HG02571 (cell line): ENCODE results near the gene BRK1.
"Not testable (repeated sequence)": the region's sequence is repeated elsewhere in the genome, so short reads cannot be mapped to it uniquely, and the experiment has no call there.

ENCODE experiments used
- ATAC-seq: cut with Tn5 transposase; IDR thresholded peaks from one replicate; pipeline ENCODE4 v1.9.1; 2021; ENCODE audit warnings: mild to moderate bottlenecking, moderate library complexity; ENCODE audit not compliant: unreplicated experiment

BRK1 gene

DNA sequence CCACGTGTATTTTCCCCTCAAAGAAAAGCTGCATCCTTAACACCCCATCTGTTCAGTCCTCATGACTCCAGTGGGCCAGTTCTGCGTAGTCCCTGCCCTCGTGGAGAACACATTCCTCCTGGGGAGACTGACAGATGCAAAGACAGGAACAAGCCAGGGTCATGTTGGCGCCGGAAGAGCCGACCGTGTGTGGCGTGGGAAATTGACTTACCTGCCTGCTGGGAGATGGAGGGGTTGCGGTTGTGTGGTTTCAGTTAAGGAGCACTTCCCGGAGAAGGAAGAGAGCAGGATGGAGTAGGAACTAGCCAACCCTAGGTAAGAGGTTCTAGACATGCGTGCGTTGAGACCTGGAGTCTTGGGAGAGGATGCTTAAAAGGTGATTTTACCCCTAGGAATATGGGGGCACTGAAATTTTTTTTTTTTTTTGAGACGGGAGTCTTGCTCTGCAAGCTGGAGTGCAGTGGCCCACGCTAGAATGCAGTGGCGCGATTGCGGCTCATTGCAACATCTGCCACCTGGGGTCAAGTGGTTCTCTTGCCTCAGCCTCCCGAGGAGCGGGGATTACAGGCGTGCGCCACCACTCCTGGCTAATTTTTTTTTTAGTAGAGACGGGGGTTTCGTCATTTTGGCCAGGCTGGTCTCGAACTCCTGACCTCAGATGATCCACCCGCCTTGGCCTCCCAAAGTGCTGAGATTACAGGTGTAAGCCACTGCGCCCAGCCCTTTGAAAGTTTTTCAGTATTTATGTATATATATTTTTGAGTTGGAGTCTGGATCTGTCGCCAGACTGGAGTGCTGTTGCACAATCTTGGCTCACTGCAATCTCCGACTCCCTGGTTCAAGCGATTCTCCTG is 27.5 kb downstream of the BRK1 start:
- no peak for ATAC-seq

DNA sequence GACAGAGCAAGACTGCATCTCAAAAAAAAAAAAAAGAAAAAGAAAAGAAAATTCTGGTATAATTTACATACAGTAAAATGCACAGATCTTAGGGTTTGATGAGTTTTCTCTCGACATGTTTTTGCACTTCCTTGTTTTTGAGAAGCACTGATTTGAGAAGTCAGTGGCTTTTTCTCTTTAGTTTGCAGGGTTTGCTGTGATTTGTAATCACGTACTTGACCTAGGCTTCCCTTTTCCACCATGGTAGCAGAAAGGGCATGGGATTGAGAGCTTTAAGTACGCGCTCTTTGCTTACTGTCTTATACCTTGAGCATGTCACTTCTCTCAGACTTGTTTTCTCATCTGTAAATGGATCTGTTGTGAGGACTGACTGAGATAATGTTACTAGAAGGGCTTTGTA is 30.2 kb downstream of the BRK1 start:
- ATAC-seq = no peak

DNA sequence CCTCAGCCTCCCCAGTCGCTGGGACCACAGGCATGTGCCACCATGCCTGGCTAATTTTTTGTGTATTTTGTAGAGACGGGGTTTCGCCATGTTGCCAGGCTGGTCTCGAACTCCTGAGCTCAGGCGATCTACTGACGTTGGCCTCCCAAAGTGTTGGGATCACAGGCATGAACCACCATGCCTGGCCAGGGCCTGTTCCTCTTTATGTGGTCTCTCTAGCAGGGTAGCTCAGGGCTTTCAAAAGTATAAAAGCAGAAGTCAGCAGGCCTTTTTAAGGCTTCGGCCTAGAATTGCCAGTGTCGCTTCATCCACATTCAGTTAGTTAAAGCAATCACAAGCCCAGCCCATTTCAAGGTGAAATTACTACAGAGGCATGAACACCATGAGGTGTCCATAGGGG is 33.8 kb downstream of the BRK1 start:
- ATAC-seq = no peak

DNA sequence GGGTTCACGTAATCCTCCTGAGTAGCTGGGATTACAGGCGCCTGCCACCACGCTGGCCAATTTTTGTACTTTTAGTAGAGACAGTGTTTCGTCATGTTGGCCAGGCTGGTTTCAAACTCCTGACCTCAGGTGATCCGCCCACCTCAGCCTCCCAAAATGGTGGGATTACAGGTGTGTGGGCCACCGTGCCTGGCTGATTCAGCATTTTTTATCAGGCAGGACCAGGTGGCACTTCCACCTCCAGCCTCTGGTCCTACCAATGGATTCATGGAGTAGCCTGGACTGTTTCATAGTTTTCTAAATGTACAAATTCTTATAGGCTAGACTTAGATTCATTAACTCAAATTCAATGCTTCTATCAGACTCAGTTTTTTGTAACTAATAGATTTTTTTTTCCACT is 35.5 kb downstream of the BRK1 start:
- ATAC-seq = no peak

DNA sequence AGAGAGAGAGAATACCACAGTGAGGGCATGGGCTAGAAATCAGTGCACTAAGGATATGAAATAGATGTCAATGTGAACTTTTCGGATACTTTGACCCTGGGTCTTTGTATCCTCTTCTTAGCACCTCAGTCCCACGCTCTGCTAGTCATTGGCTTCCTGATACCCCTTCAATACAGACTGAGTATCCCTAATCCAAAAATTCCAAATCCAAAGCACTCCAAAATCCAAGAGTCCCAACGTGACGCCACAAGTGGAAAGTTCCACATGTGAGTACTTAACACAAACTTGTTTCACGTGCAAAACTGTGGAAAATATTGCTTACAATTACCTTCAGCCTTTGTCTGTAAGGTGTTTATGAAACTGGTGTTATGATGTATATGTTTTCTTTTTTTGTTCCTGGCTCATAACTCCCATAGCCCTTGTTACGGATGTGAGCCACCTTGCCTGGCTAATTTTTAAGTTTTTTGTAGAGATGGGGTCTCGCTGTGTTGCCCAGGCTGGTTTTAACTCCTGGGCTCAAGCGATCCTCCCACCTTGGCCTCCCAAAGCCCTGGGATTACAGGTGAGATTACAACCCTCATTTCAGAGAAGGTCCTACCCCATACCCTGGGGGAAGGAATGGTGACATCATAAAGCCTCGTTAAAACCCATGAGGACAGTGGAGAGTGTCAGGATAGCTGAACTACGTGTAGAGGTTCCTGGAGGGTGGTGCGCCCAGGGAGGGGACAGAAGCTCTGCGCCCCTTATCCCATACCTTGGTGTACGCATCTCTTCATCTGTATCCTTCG is 39.1 kb downstream of the BRK1 start:
- no peak for ATAC-seq

DNA sequence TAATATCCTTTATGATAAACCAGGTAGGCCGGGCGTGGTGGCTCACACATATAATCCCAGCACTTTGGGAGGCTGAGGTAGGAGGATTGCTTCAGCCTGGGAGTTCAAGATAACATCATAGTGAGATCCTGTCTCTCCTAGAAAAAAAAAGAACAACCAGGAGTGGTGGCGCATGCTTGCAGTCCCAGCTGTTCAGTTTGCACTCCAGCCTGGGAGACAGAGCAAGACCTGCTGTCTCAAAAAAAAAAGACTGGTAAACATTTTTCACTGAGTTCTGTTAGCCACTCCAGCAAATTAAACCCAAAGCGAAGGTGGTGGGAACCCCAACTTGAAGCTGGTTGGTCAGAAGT is 39.6 kb downstream of the BRK1 start:
- ATAC-seq = no peak

DNA sequence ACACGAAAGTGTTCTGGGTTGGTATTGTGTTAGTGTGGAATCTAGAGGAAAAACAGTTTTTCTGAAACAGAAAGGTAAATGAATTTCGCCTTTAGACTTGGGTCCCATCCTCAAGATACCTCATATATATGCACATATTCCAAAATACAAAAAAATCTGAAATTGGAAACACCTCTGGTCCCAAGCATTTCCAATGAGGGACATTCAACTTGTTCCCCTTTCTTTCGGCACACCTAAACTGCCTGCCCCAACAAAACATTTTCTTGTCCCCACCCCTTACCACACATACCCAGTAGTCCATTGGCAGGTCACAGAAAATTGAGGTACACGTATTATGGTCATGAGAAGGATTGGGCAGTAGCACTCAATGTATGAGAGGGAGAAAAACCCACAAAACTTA is 40.2 kb downstream of the BRK1 start:
- no peak for ATAC-seq

DNA sequence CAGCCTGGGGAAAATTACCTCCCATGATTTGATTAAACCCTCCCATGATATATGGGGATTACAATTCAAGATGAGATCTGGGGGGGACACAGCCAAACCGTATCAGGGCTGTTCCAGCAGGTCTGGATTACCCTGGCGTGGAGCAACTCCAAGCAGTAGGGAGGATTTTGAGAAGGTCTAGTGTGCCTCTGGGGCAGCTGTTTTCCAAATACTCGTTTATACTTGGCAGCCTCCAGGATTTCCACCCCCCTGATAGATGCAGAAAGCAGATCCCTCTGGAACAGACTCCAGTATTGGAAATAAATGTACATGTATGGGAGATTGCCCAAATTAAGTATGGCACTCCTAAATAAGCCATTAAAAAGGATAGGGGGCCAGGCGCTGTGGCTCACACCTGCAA is 41.6 kb downstream of the BRK1 start:
- no peak for ATAC-seq

DNA sequence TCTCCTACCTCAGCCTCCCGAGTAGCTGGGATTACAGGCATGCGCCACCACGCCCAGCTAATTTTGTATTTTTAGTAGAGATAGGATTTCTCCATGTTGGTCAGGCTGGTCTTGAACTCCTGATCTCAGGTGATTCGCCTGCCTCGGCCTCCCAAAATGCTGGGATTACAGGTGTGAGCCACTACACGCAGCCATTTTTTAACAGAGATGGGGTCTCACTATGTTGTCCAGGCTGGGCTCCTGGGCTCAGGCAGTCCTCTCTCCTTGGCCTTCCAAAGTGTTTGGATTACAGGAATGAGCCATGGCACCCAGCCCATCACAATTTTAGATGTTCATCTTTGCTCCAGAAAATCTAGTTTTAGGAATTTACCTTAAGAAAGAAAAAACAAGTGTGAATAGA is 43.1 kb downstream of the BRK1 start:
- not testable (repeated sequence) for ATAC-seq

DNA sequence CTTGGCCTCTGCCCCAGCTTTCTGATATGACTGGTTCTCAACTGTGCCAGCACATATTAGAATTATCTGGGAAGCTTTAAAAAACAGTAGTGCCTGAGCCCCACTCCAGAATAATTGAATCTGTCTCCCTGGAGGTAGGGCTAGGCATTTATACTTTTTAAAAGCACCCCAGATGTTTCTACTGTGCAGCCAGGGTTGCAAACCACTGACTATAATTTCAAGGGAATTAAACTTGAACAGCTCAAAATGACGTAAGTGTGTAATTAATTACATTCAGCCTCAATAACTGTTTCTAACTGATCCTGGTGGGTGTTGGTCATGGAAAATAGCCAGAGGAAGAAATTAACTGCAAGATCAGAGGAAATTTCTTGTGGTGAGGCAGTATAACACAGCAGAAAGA is 44.9 kb downstream of the BRK1 start:
- no peak for ATAC-seq

DNA sequence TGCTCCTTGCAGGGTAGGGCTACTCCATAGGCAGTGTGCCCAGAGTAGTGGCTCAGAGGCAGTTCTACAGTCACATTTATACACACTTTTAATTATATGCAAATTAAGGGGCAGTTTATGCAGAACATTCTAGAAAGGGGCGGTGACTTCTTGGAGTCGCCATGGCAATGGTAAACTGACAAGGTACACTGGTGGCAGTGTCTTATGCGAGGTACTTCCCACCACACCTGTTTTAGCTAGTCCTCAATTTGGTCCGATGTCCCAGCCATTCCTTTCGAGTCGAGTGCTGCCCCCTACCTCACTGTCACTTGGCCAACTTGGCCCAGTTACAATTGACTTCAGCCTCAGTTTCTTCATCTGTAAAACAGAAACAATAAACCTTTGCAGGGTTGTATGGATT is 45.5 kb downstream of the BRK1 start:
- ATAC-seq = no peak

DNA sequence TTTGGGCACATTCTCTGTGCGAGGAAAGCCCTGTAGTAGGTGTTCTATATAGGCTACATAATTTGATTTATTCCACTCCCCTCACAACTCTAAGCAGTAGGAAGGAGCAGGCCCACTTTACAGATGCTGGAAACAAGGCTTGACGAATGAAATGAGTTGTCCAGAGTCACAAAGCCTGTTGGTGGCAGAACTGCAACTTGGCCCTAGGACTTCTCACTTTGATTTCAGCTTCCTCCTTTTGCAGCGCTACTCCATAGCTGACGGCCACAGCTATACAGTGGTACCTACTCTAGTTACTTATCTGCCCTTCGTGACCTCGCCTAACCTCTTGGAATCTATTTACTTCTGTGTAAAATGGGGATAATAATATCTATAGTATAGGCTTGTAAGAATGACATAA is 46.7 kb downstream of the BRK1 start:
- ATAC-seq = no peak

DNA sequence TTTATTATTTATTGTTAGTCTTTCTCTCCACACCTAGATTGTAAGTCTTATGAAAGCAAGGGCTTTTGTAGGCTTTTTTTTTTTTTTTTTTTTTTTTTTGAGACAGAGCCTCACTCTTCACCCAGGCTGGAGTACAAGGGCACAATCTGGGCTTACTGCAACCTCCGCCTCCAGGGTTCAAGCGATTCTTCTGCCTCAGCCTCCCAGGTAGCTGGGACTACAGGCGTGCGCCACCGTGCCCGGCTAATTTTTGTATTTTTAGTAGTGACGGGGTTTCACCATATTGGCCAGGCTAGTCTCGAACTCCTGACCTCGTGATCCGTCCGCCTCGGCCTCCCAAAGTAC is 48.7 kb downstream of the BRK1 start:
- ATAC-seq = not testable (repeated sequence)

DNA sequence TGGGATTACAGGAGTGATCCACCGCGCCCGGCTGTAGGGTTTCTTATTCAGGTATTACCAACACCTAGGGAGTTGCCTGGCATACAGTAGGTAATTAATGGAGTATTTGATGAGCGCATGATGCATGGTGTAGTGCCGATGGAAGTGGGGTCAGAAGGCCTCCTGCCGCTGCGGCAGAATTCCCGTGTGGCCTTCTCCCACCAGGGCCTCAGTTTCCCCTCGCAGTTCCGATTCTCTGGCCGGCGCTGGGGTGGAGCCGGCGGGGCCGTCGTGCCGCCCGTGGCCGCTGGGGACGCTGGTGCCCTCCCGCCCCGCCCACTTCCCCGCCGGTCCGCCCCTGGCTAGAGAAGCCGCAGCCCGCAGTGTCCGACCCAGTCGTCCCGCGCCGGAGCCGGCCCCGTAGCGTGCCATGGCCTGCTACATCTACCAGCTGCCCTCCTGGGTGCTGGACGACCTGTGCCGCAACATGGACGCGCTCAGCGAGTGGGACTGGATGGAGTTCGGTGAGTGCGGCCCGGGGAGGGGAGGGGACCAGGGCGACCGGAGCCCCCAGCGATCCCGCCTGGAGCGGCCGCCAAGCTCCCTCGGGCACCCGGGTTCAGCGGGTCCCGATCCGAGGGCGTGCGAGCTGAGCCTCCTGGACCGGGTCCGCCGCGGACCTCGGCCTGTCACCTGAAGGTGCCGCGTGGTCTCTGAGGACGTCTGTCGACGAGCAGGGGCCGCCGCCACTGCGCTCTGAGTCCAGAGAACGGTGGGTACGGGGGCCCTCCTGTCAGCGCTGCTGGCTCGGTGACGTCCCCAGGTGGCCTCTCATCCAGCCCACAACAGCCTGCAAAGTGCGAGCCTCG is 49.3 kb downstream of the BRK1 start, which contains the start of gene IRAK2:
TSS of gene IRAK2 (plus strand) at position 374 of the 848 bp plus-strand sequence. CDS start at position 410, 36 bp downstream.
- ATAC-seq = peak; percentile 87

DNA sequence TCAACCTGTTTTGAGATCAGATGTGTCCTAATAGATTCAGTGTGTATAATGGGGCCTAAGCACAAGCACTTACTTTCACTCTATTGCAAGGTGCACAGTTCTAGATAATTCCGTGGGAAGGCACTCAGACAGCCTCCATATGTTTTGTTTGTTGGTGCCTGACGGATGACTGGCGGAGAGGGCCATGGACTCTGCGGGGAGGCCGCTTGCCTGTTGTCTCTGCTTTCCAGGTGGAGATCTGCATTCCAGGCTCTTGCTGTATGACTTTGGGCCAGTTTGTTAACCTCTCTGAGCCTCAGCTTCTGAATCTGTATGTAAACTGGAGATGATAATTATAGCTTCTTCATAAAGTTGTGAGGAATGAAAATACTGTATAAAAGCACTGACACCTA is 50.7 kb downstream of the BRK1 start:
- ATAC-seq = no peak

DNA sequence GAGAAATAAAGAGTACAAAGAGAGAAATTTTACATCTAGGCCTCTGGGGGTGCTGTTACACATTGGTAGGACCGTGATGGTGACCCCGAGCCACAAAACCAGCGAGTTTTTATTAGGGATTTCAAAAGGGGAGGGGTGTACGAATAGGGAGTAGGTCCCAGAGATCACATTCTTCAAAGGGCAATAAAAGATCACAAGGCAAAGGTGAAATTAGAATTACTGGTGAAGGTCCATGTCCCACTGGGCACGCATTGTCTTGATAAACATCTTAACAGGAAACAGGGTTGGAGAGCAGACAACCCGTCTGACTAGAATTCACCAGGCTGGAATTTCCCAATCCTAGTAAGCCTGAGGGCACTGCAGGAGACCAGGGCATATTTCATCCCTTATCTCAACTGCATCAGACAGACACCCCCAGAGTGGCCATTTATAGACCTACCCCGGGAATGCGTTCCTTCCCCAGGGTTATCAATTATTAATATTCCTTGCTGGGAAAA is 53.6 kb downstream of the BRK1 start:
- no peak for ATAC-seq

DNA sequence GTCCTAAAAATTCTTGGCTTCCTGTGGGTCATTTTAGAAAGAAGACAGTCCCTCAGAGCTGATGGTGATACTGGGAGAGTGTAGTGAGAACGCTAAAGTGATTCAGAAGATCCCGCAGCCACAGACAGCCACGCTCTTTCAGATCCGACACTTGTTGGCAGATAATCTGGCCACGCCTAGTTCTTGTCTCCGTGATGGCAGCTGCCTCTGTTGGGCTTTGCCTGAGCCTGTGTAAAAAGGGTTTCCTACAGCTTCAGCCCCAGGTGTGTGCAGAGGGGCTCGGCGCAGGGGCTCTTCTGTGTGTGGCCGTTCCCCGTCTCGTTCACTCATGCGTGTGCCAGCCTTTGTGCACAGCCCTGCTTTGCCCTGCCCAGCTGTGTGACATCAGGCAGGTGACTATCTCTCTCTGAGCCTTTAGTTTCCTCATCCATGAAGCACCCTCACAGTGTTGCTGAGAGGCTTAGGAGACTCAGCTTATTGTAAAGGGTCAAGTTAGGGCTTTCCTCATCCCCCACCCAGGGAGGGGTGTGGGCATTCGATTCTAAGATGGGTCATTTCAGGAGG is 55.5 kb downstream of the BRK1 start:
- ATAC-seq = no peak

DNA sequence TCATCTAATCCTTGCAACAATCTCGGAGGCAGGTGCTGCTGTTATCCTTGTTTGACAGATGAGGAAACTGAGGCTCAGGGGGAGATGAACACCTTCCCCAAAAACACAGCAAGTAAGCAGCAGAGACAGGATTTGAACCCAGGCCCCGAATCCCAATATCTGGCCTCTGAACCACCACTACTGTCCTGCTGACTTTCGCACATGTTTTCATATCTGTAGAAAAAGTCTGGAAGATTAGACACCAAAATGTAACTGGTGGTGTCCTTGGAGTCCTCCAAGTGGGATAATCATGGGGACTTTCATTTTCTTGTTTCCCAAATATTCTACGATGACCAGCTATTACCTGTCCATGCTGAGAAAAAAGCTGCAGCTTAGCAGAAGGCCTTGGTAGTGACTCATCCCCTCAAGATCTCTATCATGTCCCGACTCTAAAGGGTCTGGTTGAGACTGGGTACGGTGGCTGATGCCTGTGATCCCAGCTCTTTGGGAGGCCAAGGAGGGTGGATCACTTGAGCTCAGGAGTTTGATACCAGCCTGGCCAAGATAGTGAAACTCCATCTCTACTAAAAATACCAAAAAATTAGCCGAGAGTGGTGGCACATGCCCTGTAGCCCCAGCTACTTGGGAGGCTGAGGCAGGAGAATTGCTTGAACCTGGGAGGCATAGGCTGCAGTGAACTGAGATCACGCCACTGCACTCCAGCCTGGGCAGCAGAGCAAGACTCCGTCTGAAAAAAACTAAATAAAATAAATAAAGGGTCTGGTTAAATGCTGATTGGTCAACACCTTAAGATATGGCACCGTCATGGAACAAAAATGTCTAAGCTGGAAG is 57.8 kb downstream of the BRK1 start:
- no peak for ATAC-seq

DNA sequence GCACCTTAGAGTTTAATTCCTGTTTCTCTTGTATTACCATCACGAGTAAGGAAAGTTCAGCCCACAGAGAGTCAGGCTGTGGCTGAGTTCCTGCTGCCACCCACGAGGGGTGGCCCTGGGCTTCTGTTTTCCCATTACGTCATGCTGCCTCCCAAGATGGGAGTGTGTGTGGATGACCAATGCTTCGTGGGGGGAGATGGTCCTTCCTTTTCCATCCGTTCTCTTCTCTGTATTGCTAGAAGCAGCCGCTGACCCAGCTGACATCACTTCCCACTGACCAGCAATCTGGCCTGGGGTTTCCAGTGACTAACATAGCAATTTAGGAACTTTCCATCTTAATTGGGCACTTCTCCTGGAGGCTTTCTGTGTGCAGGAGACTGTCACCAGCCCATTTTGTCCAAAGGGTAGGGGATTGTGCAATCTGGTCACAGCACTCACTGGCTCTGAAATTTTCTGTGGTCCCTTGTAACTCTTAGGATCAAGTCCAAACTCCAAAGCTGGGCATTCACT is 58.5 kb downstream of the BRK1 start:
- no peak for ATAC-seq

DNA sequence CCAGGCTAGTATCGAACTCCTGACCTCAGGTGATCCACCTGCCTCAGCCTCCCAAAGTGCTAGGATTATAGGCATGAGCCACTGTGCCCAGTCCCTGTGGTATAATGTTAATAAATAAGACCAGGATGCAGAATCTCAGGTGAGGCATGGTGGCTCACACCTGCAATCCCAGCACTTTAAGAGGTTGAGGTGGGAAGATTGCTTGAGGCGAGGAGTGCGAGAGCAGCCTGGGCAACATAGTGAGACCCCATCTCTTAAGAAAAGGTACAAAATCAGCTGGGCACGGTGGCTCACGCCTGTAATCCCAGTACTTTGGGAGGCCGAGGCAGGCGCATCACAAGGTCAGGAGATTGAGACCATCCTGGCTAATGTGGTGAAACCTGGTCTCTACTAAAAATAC is 59.9 kb downstream of the BRK1 start:
- not testable (repeated sequence) for ATAC-seq
